Pulmonary artery endothelial cell (primary cell): ENCODE data around the gene MYADML2. TPM values are rescaled to one million over a fixed set of nuclear protein-coding genes. Genes with fewer than 3 reads are reported as not detected.
"Not testable (repeated sequence)": the region's sequence is repeated elsewhere in the genome, so short reads cannot be mapped to it uniquely, and the experiment has no call there.

Experiments used
- DNase-seq: peaks from one replicate; pipeline ENCODE4 v3.0.0-alpha.2; 2011; ENCODE audit warnings: low read depth, low spot score
- total RNA-seq: library from RNA; depleted of rRNA; stranded (reverse); fragments of >200 nt; gene quantifications from 2 replicates; pipeline ENCODE4 v1.2.3, GENCODE V29; 2014

MYADML2 gene
- total RNA-seq, 1 donor from 2014 or later: not detected

DNA sequence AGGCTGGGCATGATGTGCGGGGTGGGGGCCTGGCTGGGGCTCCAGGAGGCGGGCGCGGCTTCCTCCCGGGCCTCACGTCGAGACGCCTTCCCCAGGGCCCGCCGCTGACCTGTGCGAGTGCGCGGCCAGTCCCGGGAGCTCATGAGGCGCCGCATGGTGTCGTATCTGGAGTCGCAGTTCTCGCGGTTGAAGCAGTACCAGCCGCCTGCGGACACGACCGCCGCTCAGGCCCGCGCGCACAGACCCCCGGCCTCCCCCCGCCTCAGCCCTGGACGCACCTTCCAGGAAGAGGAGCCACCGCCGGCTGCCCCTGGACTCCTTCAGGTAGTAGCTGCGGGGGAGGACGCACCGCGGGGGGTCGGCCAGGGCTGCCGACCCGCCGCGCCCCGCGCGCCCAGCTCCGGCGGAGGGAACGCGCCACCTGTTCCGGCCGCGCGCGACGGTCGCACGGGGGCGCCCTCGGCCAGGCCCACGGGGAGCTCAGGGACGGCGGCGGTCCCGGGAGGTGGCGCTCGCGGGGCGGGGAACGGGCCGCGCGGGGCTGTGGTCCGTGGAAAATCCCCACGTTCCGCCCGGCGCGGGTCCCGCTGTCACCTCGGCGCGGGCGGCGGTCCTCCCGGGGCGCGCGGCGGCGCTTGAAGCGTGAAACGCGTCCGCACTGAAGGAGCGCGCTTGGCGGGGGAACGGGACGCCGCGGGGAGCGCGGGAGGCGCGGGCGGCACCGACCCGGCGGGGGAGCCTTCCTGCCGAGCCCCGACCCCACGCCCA, 12.5 kb upstream of the MYADML2 start:
- no peak for DNase-seq

DNA sequence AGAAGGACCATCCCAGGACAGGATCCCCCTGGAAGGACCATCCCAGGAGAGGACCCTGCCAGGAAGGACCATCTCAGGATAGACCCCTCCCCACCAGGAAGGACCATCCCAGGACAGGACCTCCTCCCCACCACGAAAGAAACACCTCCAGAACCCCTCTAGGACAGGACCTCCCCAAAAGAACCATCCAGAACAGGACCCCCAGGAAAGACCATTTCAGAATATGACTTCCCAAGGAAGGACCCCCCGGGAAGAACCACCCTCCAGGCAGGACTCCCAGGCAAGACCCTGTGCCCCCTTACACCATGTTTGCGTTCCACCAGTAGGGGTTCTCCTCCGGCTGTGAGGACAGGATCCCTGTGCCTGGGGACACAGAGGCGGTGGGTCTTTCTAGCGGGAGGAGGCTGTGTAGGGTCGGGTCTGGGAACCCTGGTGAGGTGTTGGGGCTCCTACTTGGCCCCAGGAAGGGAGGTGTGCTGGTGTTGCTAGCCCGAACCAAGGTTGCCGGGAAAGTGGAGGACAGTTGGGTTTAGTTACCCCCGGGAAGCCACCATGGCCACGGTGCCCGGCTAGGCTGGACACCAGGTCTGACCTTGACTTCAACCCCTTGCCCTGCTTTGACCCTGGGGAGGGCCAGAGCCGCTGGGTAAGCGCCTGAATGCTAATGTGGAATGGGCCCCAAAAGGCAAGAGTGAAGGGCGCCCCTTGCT, 11.8 kb upstream of the MYADML2 start:
- no peak for DNase-seq

DNA sequence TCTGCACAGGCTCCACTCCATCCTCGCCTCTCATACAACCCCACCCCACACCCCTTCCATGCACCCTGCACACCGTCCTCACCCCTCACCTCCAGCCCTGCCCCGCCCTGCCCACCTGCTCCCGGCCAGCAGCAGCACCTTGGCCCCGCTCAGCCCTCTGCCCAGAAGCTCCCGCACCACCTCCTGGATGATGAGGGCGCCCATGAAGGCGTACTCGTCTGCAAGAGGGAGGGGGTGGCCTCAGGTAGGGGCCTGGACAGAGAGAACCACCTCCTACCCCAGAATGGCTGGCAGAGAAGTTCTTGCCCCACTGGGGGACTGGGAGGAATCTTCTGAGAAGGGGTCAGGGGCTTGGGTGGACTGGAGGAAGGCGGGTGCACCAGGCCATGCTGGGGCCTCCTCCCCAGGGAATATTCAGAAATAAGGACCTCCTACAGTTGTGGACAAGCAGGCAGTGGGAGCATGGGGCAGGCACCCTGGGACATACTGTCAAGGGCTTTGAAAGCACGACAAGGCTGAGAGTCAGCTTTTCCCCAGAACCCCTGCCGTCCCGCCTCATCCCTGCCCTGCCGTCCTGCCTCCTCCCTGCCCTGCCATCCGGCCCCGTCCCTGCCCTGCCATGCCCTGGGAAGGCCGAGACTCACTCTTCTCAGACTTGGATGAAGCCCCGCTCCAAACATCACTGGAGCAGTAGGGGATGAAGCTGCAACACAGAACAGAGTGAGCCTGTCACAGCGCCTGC, 10.8 kb upstream of the MYADML2 start:
- no peak for DNase-seq

DNA sequence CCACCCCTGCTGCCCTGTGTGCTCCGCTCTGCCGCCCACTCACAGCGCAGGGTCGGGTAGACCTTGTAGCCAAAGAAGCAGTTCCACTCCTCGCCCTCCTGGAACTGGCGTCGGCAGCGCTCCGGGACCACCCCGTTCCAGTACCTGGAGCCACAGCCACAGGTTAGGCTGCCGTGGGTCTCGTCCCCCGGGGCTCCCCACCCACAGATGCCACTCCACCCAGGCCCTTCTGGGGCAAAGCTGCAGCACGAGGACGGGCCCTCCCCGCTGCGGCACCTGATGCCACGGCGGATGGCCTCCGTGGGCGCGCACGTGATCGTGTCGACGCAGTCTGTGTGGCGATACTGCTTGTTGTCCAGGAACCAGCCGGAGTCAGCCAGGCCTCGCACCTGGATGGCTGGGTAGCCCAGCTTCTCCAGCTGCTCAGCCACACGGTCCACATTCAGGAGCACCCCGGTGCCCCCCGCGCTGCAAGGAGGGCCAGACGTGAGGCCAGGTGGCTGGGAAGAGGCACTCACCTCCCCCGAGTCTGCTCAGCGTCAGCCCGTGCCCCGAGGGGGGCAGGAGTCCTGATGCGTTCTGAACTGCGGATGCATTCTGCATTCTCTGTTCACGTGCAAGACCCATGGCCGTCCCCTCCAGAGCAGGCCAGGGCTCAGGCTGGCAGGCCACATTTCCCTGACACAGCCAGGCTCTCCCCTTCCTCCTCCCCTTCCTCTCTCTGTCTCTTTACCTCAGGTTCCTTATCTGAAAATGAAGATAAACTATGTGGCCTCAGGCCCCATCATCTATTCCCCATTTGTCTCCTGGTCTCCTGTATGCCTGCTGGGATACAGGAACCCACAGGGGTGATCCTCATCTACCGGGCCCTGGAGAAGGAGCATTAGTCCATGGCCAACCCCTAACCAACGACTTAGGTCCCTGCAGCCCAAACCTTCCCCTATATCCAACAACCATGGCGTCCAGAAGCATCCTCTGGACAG, 9.9 kb upstream of the MYADML2 start:
- DNase-seq: no peak

DNA sequence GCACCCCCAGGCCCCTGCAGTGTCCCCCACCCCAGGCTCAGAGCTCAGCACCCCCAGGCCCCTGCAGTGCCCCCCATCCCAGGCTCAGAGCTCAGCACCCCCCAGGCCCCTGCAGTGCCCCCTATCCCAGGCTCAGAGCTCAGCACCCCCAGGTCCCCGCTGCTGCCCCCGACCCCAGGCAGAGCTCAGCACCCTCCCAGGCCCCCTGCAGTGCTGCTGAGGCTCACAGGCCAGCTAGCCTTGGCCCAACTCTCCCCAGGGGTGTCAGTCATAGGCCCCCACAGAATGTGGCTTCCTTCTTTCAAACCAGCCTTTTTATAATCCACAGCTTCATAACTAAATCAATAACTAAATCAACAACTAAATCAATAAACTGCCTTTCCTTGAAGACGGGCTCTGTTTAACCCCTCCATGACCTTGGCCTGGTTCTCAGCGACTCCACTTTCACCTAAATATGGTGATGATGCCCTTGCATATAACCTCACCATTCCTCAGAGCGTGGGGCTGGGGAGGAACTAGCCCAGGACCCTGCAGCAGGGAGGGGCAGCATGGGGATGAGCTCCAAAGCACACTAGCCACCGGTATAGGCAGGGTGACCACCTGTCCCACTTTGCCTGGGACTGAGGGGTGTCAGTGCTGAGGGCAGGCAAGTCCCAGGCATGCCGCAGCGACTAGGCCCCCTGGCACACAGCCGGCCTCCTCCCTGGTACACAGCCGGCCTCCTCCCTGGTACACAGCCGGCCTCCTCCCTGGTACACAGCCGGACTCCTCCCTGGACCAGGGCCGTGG, 8.9 kb upstream of the MYADML2 start:
- no peak for DNase-seq

DNA sequence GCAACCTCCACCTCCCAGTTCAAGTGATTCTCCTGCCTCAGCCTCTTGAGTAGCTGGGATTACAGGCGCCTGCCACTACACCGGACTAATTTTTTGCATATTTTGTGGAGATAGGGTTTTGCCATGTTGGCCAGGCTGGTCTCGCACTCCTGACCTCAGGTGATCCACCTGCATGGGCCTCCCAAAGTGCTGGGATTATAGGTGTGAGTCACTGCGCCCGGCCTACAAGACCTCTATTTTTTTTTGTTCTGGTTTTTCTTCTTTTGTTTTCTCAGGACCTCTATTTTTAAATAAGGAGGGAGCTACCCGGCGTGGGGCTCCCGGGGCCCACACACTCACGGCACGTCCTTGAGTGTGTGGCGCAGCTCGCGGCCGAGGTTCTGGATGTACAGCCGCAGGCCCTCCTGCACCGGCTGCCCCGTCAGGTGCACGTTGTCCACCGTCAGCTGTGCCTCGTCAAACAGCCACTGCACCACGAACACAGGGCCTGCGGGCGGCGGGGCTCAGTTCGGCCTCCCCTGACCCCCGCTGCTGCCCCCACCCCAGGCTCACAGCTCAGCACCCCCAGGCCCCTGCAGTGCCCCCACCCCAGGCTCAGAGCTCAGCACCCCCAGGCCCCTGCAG, 8.1 kb upstream of the MYADML2 start:
- DNase-seq: no peak

DNA sequence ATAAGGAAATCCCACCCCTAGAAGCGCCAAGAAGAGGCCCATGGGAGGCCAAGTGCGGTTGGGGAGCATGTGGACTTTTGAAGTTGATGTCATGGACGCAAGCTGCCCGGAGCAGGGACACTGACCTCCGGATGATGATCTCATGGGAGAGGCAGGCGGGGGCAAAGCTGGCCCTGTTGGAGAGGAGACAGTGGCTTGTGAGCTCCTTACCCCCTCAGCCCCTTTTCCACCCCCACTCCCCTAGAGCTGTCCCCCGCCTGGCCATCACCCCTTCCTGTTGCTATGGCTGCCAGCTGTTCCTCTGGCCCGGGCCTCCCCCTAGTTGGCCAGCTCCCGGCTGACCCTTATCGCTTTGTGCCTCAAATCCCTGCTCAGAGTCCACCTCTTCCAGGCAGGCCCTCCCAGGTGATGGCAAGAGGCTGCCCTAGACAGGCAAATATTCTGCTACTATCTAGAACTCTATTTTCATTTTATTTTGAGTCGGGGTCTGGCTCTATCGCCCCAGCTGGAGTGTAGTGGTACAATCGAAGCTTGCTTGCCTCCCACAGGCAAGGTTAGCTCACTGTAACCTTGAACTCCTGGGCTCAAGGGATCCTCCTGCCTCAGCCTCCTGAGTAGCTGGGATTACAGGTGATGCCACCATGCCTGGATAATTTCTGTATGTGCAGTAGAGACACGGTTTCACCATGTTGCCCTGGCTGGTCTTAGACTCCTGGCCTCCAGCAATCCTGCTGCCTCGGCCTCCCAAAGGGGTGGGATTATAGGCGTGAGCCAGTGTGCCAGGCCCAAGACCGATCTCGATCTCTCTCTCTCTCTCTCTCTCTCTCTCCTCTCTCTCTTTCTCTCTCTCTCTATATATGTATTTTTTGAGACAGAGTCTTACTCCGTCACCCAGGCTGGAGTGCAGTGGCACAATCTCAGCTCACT, 7.4 kb upstream of the MYADML2 start:
- DNase-seq: no peak

DNA sequence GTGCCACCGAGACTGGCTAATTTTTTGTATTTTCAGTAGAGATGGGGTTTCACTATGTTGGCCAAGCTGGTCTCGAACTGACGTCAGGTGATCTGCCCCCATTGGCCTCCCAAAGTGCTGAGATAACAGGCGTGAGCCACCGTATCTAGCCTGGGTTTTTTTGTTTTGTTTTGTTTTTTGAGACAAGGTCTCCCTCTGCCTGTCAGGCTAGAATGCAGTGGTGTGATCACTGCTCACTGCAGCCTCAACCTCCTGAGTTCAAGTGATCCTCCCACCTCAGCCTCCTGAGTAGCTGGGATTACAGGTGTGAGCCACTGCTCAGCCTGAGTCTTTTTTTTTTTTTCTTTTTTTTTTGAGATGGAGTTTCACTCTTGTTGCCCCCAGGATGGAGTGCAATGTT, 6.4 kb upstream of the MYADML2 start:
- DNase-seq: not testable (repeated sequence)

DNA sequence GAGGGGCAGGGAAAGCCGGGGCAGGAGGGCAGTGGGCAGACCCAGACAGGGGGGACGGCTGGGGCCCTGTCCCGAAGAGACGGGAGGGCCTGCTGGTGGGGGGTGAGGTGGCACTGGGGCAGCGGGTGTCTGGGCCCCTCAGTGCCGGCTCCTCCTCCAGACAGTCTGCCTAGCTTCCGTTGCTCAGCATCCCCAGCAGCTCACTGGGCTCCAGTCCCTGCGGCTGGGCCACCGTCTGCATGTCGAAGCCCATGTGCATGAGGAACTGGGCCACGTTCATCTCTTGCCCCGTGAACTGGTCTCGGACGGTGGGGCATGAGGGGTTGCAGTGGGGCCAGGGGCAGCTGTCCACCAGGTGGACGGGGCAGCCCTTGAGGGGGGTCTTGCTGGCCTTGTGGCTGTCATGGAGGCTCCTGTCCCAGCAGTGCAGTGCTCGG, 5.8 kb upstream of the MYADML2 start:
- DNase-seq: no peak

DNA sequence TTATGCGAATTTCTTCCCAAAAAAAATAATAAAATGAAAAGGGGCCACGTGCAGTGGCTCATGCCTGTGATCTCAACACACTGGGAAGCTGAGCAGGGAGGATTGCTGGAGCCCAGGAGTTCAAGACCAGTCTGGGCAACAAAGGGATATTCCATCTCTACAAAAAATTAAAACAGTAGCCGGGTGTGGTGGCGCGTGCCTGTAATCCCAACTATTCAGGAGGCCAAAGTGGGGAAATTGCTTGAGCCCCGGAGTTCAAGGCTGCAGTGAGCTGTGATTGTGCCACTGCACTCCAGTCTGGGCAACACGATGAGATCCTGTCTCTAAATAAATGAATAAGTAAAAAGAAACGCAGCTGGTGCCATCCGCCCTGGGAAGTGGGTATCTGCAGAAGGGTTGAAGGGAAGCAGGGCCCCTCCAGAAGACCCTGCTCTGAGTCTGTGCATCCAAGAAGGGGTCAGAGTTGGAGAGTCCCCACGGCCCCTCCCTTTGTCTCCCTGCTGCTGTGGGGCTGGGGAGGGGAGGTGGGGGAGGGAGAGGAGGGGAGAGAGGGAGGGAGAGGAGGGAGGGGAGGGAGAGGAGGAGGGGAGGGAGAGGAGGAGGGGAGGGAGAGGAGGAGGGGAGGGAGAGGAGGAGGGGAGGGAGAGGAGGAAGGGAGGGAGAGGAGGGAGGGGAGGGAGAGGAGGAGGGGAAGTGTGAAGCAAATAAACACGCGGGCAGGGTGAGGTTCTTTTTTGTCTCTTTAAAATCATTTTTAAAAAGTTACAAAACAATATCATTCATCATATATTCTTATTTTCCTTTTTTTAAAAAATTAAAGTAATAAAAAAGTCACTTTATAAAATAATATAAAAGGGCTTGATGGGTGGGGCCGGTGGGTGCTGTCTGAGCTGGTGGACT, 5.0 kb upstream of the MYADML2 start:
- DNase-seq: no peak

DNA sequence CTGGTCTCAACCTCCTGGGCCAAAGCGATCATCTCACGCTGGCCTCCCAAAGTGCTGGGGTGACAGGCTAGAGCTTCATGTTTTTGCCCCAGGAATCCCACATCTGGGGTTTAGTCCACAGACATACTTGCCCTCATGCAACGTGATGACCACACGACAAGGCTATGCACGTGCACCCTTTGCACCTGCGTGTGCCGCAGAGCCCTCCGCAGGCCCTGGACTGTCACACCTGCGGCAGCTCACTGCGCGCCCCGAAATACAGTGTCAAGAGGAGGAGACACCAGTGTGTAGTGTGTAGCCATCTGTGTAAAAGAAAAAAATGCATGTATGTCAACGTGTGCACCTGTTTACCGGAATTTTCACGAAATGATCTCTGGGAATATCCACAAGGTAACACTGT, 3.5 kb upstream of the MYADML2 start:
- DNase-seq: no peak

DNA sequence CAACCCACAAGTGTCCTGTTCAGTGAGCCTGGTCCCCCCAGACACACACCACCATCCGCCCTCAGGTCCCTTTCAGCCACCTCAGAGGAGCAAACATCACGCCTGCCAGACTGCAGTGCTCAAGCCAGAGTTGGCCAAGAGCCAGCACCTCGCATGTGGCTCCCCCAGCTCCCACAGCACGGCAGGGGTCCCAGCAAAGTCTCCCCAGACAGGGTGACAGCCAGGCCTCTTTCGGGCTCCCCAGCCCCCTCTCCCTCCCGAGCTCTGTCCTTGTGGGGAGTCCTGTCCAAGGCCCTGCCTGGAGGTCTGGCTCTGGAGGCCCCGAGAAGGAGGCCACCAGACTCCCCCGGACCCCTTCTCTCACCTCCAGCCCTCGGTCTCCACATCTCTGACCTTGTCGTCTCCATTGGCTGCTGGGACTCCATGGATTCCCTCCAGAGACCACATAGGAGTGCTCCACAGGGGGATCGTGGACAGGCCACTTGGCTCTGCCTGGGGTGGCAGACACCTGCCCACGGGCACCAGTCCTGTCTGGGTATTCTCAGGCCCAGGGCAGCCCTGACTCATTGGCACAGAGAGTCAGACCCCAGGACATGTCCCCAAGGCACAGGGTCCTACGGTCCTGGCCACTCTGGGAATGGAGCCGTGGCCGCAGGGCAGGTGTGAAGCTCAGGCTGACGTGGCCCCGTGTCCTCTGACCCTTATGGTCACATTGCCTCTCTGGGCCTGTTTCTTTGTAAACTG, 1.8 kb upstream of the MYADML2 start:
- DNase-seq: no peak

DNA sequence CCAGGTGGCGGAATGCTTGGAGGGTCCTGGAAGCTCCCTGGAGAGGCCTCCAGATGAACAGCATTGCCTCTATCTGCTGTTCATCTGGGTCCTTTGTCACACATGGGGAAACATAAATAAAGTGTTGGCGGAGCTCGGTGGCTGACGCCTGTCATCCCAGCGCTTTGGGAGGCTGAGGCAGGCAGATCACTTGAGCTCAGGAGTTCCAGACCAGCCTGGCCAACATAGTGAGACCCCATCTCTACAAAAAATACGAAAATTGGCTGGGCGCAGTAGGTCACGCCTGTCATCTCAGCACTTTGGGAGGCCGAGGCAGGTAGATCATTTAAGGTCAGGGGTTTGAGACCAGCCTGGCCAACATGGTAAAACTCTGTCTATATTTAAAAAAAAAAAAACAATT, 2.2 kb downstream of the MYADML2 start:
- DNase-seq: no peak

DNA sequence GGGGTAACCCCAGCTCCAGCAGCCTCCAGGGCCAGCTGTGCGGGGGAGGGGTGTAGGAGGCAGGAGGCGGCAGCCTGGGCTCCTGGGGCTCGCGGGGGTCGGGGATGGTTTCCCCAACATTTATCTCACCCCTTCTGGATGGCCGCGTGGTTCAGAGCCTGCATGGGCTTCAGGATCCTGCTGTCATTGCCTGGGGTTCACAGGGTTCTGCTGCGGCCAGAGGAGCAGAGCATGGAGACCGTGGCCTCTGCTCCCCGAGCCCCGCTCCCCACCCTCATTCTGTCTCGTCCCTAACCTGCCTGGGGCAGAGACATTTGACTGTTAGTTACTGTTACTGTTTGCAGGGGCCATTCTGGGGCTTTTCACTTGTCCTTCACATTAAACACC, 4.9 kb downstream of the MYADML2 start:
- DNase-seq: no peak

DNA sequence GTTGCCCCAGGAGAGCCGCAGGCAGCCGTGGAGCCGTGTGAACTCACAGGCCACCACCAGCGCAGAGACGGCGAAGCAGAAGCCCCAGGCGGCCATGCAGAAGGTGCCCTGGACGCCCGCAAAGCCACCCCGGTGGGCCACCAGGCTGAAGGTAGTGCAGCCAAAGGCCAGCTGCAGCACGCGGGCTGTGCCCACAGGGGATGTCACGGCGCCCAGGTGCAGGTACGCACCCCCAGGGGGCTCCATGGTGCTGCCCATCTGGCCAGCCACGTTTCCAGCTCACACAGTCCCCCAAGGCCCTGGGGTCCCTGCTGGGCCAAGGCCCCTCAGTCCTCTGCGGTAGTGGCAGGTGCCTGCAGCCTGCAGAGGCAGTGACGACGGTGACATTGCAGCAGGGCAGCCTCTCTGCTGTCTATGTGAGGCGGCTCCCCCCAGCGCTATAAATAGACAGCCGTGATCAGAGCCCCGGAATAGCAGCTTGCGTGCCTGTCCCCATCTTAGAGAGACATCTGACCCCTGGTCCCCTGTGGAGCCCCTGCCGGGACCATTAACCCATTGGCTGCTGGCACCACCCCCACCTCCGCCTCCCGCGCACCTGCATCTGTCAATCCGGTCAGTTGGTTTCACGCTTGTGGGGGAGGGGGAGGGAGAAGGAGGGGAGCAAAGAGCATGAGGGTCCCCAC, 5.4 kb downstream of the MYADML2 start:
- no peak for DNase-seq
